HG02884 (cell line): Measurements from ENCODE around the gene RAB28.
A peak's percentile ranks its signal among the peaks of the same experiment; 100 is the strongest.
"Not testable (repeated sequence)": the region's sequence is repeated elsewhere in the genome, so short reads cannot be mapped to it uniquely, and the experiment has no call there.

Source experiments
- ATAC-seq: cut with Tn5 transposase; IDR thresholded peaks from one replicate; pipeline ENCODE4 v1.9.1; 2021; ENCODE audit warnings: mild to moderate bottlenecking, moderate library complexity; ENCODE audit not compliant: unreplicated experiment

RAB28 gene

DNA sequence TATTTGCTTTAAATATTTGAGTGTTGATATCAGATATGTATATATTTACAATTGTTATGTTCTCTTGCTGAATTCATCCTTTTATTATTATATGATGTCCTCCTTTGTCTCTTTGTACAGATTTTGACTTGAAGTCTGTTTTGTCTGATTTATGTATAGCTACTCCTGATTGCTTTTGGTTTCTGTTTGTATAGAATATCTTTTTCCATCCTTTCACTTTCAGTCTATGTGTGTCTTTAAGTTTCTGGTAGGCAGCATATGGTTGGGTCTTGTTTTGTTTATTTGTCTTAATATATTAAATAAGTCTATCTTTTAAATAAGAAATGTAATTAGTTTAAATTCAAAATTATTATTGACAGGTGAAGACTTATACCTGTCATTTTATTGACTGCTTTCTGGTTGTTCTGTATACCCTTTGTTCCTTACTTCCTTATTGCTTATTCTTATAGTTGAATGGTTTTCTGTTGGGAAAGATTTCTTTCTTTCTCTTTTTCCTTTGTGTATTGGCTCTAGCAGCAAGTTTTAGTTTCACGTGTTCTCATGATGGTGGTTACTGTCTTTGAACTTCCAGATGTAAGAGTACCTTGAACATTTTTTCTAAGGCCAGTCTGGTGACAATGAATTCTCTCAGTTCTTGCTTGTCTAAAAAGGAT, 31.1 kb downstream of the RAB28 start:
- peak; percentile 70 for ATAC-seq

DNA sequence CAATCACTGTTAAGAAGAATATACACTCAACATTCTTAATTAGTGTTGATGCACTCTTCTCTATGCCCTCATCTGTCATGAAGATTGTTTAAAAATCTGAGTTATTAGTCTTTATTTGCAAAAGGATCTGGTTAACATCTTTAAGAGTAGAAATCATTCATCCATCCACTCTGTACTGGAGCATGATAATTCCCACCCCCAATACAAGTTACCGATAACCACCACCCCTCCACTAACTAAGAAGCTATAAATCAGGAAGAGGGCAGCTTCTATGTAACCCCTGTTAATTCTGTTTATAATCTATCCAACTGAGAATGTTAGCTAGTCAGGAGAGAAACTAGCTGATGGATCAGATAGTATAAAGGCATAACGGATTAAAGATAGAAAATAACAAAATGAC, 34.5 kb downstream of the RAB28 start:
- no peak for ATAC-seq

DNA sequence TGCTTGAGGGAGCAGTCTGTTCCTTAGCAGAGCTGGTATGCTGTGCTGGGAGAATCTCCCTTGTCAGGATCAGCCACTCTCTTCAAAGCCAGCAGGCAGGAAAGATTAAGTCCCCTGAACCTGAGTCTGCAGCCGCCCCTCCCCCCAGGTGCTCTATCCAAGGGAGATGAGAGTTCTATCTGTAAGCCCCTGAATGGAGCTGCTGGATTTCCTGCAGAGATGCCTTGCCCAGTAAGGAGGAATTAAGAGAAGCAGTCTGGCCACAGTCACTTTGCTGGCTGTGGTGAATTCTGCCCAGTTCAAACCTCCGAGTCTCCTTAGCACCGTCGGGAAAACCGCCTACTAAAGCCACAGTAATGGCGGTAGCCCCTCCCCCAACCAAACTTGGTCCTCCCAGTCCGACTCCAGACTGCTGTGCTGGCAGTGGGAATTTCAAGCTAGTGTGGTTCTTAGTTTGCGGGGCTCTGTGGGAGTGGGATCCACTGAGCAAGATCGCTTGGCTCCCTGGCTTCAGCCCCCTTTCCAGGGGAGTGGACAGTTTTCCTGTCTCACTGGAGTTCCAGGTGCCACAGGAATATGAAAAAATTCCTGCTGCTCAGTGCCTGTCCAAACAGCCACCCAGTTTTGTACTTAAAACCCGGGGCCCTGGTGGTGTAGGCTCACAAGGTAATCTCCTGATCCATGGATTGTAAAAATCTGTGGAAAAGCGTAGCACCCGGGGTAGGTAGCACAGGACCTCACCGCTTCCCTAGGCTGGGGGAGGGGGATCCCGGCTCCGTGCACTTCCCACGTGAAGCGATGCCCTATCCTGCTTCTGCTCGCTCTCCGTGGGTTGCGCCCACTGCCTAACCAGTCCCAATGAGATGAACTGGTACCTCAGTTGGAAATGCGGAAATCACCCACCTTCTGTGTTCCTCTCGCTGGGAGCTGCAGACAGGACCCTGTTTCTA, 38.0 kb downstream of the RAB28 start:
- no peak for ATAC-seq

DNA sequence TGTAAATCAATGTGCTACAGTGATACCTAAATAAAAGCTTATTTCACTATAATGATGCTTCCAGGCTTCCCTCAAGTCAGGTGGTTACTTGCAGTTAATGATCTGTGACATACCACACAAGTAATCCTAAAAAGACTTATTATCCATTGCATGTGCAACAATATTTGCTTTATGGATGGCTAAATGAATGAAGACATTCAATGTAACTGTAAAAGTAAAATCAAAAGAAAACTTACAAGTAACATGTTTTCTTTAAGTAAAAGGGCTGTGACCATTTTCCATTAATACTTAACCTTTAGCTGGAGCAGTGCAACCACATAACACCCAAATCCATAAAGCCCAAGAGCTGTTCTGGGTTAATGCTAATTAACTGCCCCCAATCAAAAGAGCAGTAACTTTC, 42.6 kb downstream of the RAB28 start:
- no peak for ATAC-seq

DNA sequence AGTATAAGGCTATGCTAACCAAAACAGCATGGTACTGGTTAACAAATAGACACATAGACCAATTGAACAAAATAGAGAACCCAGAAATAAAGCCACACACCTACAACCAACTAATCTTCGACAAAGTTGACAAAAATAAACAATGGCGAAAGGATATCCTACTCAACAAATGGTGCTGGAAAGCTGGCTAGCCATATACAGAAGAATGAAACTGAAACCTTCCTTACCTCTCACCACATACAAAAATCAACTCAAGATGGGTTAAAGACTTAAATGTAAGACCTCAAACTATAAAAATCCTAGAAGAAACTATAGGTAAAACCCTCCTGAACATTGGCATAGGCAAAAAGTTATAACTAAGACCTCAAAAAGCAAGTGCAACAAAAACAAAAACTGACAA, 47.2 kb downstream of the RAB28 start:
- ATAC-seq, result no peak

DNA sequence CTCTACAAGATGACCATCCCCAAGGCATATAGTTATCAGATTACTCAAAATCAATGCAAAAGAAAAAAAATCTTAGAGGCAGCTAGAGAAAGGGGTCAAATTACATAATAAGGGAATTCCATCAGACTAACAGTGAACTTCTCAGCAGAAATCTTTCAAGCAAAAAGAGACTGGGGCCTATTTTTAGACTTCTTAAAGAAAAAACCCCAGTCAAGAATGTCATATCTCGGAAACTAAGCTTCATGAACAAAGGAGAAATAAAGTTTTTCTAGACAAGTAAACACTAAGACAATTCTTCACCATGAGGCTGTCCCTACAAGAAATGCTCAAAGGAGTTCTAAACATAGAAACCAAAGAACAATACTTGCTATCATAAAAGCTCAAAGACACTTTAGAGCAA, 51.7 kb downstream of the RAB28 start:
- ATAC-seq, result no peak

DNA sequence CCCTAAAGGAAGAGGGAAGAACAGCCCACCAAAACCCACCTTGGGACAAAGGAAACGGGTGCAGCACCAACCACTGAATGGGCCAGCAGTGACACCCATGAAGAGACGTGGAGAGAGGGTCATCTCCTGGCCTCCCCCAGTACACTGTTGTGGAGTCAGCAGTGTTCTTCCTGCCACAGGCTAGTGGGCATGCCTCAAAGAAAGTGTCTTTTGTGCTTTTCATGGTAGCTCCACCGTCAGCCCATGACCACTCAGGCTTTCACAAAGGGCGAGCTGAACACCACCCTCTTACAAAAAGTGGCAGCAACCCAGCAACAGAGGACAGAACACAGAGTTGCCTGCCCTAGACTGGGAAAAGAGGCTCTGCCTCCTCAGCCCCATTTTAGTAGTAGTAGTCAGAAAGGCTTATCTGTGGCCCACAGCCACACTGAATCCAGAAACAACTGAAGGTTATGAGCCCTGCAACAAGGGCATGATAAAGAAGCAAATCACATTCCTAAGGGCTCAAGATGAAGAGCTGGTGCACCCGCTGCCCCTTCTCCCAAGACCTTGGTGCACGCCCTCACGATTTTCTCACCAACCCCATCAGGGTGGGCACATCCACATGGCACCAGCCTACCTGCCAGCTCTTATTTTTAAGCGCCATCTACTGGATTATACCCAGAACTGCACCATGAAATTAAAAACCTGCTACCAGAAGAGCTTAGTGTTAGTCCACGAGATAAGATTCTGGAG, 53.1 kb downstream of the RAB28 start:
- no peak for ATAC-seq

DNA sequence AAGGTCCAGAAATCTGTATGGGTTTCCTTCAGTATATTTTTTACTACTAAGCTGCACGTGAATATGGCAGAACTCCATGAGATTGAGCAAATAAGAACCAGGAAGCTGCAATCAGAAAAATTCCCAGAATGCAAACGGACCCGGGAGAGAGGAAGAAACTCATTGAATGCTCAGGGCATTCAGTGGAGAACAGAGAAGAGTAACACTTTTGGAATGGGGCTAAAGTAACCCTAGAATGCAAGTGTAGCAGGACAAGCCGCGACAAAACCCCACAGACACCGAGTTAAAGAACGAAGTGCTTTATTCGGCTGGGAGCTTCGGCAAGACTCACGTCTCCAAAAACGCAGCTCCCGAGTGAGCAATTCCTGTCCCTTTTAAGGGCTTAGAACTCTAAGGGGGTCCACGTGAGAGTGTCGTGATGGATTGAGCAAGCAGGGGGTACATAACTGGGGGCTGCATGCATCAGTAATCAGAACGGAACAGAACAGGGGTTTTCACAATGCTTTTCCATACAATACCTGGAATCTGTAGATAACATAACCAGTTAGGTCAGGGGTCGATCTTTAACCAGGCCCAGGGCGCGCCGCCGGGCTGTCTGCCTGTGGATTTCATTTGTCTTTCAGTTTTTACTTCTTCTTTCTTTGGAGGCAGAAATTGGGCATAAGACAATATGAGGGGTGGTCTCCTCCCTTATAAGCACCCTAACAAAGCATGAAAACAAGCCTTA, 56.4 kb downstream of the RAB28 start:
- no peak for ATAC-seq

DNA sequence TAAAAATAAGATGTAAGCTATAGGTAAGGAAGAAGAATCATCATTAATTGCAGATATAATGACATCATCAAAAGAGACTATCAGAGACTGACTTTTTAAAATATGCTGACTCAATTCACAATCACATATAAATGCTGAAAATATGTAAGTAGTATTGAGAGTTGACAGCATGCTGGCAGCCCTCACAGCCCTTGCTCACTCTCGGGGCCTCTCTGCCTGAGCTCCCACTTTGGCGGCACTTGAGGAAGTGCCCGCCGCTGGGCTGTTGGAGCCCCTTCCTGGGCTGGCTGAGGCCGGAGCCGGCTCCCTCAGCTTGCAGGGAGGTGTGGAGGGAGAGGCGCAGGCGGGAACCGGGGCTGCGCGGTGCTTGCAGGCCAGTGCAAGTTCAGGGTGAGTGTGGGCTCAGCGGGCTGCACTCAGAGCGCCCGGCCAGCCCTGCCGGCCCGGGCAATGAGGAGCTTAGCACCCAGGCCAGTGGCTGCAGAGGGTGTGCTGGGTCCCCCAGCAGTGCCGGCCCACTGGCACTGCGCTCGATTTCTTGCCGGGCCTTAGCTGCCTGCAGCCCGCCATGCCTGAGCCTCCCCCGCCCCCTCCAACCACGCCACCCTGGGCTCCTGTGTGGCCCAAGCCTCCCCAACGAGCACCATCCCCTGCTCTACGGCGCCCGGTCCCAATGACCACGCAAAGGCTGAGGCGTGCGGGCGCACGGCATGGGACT, 68.9 kb downstream of the RAB28 start:
- ATAC-seq, result no peak

DNA sequence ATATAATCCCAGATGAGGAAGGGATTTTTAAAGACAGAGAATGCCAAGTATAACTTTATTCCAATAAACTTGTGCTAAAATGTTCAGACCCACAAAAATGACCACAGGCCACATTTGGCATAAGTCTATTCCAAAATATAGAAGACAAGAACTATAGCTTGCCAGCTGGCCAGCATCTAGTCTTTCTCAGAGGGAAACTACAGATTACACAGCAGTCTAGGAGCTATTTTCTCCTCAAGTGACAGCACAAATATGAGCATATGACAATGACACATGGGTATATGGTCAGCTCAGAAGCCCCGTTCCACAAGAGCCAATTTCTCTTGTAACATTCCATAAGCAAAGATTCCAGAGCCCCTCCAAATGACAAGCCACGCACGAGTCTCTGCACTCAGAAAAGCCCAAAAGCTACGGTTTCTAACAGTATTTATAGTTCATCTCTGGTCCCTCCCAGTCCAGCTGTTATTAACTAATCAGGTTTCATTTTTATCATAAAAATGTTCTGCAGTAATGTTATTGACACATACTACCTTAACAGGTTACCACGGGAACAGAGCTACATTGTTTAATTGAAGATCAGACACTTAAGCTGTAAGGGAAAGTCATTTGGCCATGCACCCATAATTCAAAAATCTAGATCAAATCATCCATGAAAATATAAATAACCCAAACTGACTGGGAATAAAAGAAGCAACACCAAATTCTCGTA, 70.3 kb downstream of the RAB28 start:
- ATAC-seq, result no peak

DNA sequence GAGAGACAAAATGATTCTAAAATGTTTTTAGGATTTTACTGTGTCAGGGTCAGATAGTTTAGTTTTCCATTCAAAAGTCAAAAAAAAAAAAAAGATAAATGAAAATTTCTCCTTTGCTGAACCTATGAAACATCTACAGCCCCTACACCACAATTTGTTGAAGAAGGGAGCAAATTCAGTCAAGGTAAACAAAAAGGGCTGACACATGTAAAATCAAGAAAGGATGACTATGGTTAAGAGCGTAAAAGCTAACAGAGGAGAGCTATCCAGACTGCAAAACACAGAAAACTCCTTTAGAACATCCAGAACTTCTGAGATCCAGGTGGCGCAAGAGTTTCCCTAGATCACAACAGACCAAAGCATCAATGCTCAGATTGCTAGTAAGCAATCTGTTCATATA, 72.2 kb downstream of the RAB28 start:
- ATAC-seq, result no peak

DNA sequence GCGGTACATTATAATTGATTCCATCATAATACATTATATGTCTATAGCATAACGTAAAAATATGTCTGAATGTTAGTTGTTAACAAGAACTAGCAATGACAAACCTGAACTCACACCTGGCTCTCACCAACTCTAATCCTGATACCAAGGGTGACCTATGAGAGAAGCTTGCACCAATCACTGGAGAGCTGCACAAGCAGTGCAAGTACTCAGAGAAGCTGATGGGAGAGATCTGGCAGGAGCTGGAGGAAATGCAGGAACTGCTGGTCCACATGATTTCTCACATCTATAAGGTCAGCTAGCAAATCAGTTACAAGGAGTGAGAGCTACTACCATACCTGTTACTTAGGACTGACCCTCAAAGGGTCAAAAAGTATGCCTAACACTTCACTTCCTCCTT, 74.8 kb downstream of the RAB28 start:
- ATAC-seq, result no peak

DNA sequence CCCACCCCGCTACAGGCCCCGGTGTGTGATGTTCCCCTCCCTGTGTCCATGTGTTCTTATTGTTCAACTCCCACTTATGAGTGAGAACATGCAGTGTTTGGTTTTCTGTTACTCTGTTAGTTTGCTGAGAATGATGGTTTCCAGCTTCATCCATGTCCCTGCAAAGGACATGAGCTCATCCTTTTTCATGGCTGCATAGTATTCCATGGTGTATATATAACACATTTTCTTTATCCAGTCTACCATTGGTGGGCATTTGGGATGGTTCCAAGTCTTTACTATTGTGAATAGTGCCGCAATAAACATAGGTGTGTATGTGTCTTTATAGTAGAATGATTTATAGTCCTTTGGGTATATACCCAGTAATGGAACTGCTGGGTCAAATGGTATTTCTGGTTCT, 78.0 kb downstream of the RAB28 start:
- not testable (repeated sequence) for ATAC-seq

DNA sequence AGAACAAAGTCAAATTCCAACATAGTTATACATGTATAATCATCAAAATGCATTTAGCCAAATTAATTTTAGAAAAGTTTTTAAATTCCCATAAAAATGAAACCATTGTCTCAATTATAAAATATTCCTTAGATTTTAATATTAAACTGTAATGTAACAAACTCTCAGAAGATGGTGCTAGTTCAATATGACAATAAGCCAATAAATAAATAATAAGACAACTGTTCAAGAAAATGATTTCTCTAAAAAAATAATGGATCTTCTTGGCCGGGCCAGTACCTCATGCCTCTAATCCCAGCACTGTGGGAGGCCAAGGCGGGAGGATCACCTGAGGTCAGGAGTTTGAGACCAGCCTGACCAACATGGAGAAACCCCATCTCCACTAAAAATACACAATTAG, 80.3 kb downstream of the RAB28 start:
- no peak for ATAC-seq

DNA sequence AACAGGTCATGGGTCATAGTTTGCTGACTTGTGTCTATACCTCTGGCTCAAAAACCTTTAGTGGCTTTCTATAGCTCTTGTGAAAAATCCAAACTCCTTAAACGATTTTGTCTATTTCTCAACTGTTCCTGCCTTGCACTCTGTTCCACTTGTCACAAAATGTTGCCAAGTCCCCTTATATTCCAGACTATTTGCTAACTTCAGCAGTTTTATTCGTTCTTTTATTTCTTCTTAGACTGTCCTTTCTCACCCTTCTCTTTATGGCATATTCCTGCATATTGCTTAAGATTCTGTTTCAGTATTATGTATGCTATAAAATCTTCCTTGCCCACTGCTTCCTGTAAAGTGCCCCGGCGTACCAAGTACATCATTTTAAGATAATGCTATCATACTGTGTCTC, 80.8 kb downstream of the RAB28 start:
- ATAC-seq, result no peak

DNA sequence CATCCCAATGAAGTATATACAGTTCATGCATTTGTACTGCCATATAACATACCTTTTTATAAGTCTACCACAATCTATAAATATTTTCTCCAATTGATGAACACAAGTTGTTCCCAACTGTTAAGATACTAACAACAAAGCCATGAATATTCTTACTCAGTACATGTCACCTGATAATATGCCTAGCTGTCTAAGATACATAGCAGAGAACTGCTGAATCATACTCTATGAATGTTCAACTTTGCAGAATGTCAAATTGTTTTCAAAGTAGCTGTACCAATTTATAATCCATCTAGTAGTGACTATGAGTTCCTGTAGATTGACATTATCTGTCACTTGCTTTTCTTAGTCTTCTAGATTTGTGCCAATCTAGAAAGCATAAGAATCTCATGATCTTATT, 84.9 kb downstream of the RAB28 start:
- no peak for ATAC-seq

DNA sequence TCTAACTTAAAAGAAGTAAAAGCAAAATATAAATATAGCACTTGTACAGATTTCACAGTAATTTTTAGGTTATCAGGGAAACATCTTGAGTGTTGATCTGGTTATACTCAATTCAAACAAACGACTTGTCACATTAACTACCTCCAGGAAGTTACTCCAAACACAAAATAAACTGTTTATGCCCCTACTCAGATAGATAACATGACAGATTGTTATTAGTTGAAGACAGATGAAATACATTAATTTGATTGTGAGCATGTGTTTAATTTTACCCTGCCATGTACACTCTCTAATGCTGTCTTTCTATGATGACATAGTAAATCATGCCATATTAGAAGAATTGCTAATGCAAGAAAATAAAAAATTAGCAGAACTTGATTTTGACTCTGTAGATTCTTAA, 88.0 kb downstream of the RAB28 start:
- ATAC-seq, result no peak

DNA sequence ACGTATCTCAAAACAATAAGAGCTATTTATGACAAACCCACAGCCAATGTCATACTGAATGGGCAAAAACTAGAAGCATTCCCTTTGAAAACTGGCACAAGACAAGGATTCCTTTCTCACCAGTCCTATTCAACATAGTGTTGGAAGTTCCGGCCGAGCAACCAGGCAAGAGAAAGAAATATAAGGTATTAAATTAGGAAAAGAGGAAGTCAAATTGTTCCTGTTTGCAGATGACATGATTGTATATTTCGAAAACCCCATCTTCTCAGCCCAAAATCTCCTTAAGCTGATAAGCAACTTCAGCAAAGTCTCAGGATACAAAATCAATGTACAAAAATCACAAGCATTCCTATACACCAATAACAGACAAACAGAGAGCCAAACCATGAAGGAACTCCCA, 94.2 kb downstream of the RAB28 start:
- ATAC-seq, result not testable (repeated sequence)

DNA sequence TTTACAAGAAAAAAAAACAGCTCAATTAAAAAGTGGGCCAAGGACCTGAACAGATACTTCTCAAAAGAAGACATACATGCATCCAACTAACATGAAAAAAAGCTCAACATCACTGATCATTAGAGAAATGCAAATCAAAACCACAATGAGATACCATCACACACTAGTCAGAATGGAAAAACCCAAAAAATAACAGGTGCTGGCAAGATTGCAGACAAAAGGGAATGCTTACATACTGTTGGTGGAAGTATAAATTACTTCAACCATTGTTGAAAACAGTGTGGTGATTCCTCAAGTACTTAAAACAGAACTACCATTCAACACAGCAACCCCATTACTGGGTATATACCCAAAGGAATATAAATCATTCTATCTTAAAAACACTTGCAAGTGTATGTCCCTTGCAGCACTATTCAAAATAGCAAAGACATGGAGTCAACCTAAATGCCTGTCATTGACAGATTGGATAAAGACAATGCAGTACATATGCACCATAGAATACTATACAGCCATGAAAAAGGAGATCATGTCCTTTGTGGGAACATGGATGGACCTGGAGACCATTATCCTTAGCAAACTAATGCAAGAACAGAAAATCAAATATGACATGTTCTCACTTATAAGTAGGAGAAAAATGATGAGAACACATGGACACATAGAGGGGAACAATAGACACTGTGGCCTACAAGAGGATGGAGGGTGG, 97.6 kb downstream of the RAB28 start:
- ATAC-seq, result peak; percentile 96
